Stimulated activated naive CD8-positive, alpha-beta T cell treated with anti-CD3 and anti-CD28 coated beads, Interleukin-15, Interleukin-2, amounts not matched to agents 100 ng/mL and 50 ng/mL, for 24 hours (primary cell): Measurements from ENCODE around the gene GAS7.

Experiments used
- H3K27ac Mint-ChIP-seq: one replicate; pipeline ENCODE4 v1.8.0; 2021; ENCODE audit warnings: mild to moderate bottlenecking, mixed read lengths
- H3K27me3 Mint-ChIP-seq: one replicate; pipeline ENCODE4 v1.8.0; 2021; ENCODE audit warnings: mixed read lengths
- H3K36me3 Mint-ChIP-seq: one replicate; pipeline ENCODE4 v1.8.0; 2021; ENCODE audit warnings: low read depth, mixed read lengths
- H3K4me1 Mint-ChIP-seq: one replicate; pipeline ENCODE4 v1.8.0; 2021; ENCODE audit warnings: low read depth, mixed read lengths
- H3K4me3 Mint-ChIP-seq: one replicate; pipeline ENCODE4 v1.8.0; 2021; ENCODE audit warnings: mild to moderate bottlenecking, mixed read lengths
- H3K9me3 Mint-ChIP-seq: one replicate; pipeline ENCODE4 v1.8.0; 2021; ENCODE audit warnings: mixed read lengths

Gene GAS7

DNA sequence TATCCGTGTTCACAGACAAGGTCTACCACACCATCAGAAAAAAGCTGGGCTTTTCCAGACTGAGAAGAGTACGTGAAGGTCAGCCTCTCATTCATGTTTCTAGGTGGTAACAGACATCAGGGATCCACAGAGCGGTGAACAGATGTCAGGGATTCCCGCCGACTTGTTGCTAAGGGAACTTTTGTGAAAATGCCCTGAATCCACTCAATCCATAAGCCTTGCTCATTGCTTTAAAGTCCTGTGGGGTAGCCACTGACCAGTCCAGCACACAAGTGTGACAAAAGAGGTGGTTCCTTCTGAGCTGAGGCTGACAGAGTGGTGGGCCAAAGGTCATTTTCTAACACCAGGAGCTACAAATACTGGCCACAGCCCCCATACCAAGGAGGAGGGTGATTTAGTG, 5.9 kb downstream of the GAS7 start:
- no peaks in the 10 kb centered on the region for H3K4me1 Mint-ChIP-seq
- peaks cover 21% of the 10 kb centered on the region for H3K36me3 Mint-ChIP-seq
- H3K9me3 Mint-ChIP-seq, result peaks cover 10% of the 10 kb centered on the region
- H3K27ac Mint-ChIP-seq, result no peak overlapping the region
- no peak overlapping the region for H3K4me3 Mint-ChIP-seq
- peaks cover 15% of the 10 kb centered on the region for H3K27me3 Mint-ChIP-seq

DNA sequence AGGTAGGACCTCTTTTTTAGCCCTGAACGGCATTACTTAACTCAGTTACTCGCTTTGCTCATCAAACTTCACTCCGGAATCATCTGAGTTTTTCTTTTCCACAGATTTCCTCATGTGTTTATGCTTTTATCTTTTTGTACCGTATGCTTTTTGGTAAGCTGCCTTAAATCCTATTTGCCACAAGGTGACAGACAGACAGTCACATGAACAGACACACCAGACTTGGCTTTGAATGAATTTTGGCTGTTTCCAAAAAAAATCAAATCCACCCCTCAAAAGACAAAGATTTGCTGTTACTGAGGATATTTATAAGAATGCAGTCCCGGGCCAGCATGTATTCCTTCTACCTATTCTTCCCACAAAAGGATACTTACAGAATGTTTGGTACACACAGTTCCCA, 10.9 kb downstream of the GAS7 start:
- no peak overlapping the region for H3K27ac Mint-ChIP-seq
- no peaks in the 10 kb centered on the region for H3K9me3 Mint-ChIP-seq
- H3K4me1 Mint-ChIP-seq, result no peaks in the 10 kb centered on the region
- no peaks in the 10 kb centered on the region for H3K27me3 Mint-ChIP-seq
- no peak overlapping the region for H3K4me3 Mint-ChIP-seq
- no peaks in the 10 kb centered on the region for H3K36me3 Mint-ChIP-seq

DNA sequence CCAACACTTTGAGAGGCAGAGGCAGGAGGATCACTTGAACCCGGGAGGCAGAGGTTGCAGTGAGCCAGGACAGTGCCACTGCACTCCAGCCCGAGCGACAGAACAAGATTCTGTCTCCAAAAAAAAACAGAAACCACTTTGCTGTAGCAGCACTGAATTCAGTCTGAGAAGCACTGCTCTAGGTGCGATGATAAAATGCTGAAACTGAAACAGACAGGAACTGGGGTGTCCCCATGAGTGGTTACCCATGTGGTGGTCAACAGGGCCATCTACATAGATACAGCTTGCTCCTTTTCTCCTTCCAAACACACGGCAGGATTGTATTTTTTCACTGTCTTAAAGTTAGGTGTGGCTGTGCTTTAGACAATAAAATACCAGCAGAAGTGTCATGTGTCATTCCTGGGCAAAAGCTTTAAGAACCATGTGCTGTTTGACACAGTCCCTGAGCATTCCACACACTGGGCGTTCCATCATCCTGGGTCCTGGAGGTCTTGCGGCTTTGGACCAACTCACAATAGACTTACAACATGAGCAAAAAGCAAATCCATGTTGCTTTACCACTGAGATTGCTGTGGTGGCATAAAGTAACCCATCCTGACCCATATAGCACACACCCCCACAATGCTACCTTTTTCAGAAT, 11.5 kb downstream of the GAS7 start:
- no peaks in the 10 kb centered on the region for H3K36me3 Mint-ChIP-seq
- H3K27ac Mint-ChIP-seq, result no peak overlapping the region
- no peaks in the 10 kb centered on the region for H3K9me3 Mint-ChIP-seq
- no peak overlapping the region for H3K4me3 Mint-ChIP-seq
- H3K4me1 Mint-ChIP-seq, result no peaks in the 10 kb centered on the region
- no peaks in the 10 kb centered on the region for H3K27me3 Mint-ChIP-seq

DNA sequence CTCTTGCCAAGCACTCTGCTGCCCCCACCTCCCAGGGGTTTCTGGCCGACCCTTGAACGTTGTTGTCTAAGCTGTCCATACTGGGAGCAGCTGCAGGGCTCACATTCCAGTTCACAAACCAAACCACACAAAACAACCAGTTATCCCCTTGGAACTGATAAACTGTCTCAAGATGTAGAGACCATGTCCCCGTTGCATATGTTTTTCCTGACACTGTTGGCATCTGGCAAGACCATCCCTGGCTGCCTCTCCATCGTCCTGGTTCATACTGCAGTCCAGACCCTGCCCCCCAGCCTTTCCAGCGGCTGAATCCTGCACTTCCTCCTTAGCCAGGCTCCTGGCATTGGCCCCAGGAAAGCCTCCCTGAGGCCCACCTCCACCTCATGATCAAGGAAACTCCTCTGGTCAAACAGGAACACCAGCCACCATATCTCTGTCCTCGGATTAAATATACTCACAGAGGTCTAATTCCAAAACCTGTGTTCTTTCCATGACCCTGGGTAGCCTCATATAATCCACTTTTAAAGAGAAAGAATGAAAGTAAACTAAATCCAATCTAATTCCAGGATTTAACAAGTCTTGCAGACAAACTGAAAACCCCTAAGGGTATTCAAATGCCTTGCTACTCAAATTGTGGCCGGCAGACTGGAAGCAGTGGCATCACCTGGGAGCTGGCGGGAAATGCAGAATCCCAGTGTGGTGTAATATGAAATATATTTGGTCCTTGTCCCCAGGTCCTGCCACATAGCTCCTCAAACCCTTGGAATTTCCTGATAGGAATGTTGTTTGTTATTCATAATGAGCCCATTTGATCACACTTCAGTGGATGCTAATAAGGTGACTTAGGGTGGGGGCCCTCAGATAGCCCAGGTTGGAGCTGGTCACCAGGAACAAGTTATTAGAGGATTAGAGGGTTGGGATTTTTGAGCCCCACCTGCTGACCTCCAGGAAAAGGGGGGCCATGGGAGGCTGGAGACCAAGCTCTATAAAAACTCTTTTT, 14.2 kb downstream of the GAS7 start:
- no peaks in the 10 kb centered on the region for H3K4me1 Mint-ChIP-seq

DNA sequence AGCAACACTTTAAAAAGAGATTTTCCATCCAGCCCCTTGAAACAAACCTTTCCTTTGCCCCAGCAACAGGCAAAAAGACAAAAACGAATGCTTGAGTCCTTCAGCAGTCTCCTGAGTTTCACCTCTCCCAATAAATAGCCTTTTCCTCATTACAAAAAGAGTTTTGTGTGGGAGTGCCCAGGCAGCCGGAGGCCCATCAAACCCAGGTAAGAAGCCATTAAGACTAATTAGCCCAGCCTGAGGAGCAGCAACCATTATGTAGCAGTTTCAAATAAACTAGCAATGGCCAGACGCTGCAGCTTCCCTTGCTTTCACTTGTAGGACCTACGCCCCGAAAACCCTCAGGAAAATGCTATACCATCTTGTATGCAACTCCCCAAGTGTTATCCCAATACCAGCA, 15.6 kb downstream of the GAS7 start:
- Mint-ChIP-seq H3K4me3 (no peak overlapping the region), H3K36me3 (no peaks in the 10 kb centered on the region), H3K27ac (no peak overlapping the region), H3K27me3 (no peaks in the 10 kb centered on the region), H3K4me1 (no peaks in the 10 kb centered on the region), H3K9me3 (no peaks in the 10 kb centered on the region)

More for the DNA sequence above, 14.2 kb downstream of the GAS7 start:
- no peaks in the 10 kb centered on the region for H3K9me3 Mint-ChIP-seq
- no peaks in the 10 kb centered on the region for H3K27me3 Mint-ChIP-seq
- no peak overlapping the region for H3K27ac Mint-ChIP-seq
- H3K36me3 Mint-ChIP-seq, result no peaks in the 10 kb centered on the region
- H3K4me3 Mint-ChIP-seq, result no peak overlapping the region

DNA sequence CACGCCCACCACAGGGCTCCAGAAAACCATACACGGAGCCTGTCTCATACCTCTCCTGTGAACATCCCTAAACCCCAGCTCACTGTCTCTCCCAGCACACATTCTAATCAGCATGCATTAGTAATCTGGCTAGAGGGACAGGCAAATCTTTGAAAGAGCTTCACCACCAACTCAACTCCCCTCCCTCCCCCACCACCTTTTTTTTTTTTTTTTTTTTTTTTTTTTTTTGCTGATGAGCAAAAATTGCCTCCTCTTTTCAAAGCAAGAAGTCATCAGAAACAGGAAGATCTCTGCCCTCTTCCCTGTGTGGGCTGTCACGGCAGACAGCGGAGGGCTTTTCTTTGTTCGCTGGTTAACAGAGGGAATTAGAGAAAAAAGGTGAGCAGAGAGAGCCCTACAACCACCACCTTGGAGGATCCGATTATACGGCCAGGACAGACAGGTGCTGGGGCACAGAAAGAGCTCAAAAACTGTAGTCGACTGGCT, 19.9 kb downstream of the GAS7 start:
- no peak overlapping the region for H3K4me3 Mint-ChIP-seq
- no peaks in the 10 kb centered on the region for H3K36me3 Mint-ChIP-seq
- no peaks in the 10 kb centered on the region for H3K4me1 Mint-ChIP-seq
- H3K27me3 Mint-ChIP-seq, result no peaks in the 10 kb centered on the region
- no peaks in the 10 kb centered on the region for H3K9me3 Mint-ChIP-seq
- H3K27ac Mint-ChIP-seq, result no peak overlapping the region

DNA sequence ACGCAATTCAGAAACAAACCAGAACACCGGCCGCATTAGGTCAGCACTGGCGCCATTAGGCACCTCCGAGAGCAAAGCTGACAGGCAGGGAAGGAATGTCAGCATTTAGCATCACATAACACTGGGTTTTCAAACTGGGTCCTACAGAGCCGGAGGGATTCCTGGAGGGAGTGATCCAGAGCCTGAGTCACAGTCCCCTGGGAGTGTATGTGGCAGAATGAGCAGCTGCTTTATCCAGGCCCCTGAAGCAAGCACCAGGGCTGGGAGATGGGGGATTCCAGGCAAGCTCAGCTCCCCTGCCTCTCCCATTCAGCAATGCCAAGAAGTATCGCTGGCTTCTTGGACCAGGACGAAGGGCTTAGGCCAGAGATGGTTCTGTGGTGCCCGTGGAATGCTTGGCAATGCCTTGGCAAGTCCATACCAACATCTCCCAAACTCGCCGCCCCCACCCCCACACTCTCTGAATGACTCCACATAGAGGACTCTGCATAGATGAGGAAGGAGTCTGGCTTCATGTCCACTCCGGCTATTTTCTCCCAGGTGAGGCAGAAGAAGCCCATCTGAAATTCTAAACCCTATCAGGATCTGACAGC, 20.4 kb downstream of the GAS7 start:
- Mint-ChIP-seq H3K27ac (no peak overlapping the region), H3K4me1 (peaks cover 2% of the 10 kb centered on the region), H3K9me3 (no peaks in the 10 kb centered on the region), H3K27me3 (no peaks in the 10 kb centered on the region), H3K4me3 (no peak overlapping the region), H3K36me3 (no peaks in the 10 kb centered on the region)

DNA sequence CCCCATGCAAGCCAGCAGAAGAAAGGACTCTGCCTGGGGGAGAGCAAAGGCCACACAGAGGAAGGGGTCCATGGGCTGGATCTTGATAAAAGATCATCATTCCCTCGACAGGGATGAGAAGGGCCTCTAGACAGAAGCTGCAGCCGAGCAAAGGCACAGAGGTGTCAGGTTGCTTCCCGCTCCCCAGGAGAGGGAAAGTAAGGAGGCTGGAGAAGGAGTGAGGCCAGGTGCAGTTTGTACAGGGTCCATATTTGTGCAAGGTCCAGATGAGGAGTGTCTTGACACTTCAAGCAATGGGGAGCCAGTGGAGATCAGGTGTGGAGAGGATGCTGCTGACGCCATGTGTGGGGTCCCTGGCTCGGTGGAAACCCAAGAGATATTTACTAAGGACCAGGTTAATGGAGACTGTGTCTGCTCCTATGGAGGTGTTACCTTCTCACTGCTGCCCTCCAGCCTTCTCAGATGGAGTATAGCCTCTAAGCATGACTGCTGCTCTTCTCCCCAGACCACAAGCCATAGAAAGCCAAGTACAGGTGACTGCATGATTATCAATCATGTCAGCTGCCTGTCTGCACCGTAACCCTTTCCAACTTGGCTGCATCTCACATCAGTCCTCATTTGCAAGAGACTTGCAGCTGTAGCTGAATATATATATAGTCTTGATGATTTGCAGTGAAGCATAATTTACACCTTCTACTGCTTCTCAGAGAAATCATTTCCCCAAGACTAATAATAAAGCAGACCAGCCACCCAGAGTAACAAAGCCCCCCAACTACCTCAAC, 21.1 kb downstream of the GAS7 start:
- Mint-ChIP-seq H3K4me1 (peaks cover 8% of the 10 kb centered on the region), H3K27ac (no peak overlapping the region)

DNA sequence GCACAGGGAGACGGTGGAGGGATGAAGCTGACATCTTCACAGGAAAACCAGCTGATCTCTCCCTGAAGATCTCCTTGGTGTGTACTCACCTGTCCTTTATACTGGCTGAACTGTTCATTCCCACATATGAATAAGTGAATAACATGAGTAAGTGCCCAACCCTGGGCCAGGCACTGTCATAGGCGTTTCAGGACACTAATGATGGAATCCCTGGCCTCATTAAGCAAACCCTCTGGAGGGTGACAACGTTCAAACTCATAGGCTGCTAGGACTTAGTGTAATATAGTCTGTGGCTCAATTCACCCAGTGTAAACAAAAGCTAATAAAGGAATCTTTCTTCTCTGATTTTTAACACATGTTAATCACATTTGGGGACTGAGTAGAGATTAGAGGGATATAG, 24.5 kb downstream of the GAS7 start:
- Mint-ChIP-seq H3K9me3 (peaks cover 3% of the 10 kb centered on the region), H3K27me3 (peaks cover 19% of the 10 kb centered on the region), H3K36me3 (no peaks in the 10 kb centered on the region), H3K27ac (no peak overlapping the region), H3K4me3 (no peak overlapping the region), H3K4me1 (peaks cover 27% of the 10 kb centered on the region)

More for the DNA sequence above, 21.1 kb downstream of the GAS7 start:
- peaks cover 2% of the 10 kb centered on the region for H3K27me3 Mint-ChIP-seq
- no peaks in the 10 kb centered on the region for H3K36me3 Mint-ChIP-seq
- no peak overlapping the region for H3K4me3 Mint-ChIP-seq
- peaks cover 1% of the 10 kb centered on the region for H3K9me3 Mint-ChIP-seq

DNA sequence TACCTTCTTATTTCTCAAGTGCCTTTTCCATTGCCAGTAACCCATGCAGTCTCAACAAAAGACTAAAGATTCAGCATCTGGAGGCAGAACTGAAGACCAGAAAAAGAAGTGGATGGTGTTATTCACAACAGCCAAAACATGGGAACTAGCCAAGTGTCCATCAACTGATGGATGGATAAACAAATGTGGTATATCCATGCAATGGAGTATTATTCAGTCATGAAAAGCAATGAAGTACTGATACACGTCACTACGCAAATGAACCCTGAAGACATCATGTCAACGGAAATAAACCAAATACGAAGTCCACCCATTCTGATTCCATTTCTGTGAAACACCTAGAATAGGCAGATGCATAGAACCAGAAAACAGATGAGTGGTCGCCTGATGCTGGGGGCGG, 25.6 kb downstream of the GAS7 start:
- Mint-ChIP-seq H3K9me3 (peaks cover 3% of the 10 kb centered on the region), H3K36me3 (no peaks in the 10 kb centered on the region), H3K27me3 (peaks cover 19% of the 10 kb centered on the region), H3K27ac (no peak overlapping the region), H3K4me3 (peak overlapping the region; percentile 49), H3K4me1 (peaks cover 27% of the 10 kb centered on the region)

DNA sequence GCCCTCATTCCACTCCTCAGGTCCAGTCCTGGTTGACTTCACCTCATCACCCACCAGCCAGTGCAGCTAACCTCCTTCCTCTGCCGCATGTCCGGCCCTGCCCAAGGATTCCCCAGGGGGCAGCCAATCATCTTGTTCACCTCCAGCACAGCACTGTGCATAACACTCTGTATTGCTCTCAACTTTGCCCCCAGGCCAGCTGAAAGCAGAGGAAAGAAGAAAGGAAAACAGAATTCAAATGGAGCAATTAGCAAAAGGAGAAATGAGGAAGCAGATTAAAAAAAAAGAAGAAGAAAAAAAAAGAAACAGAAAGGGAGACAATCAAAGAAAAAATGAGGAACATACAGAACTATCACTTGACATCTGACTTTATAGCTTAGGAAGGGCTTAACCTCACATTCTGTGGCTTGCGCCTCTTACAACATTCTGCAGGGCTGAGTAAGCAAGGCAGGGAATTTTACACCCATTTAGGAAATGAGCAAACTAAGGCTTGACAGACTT, 26.1 kb downstream of the GAS7 start:
- Mint-ChIP-seq H3K27me3 (peaks cover 19% of the 10 kb centered on the region), H3K36me3 (no peaks in the 10 kb centered on the region), H3K9me3 (peaks cover 3% of the 10 kb centered on the region), H3K27ac (peak overlapping the region; percentile 63), H3K4me1 (peaks cover 27% of the 10 kb centered on the region), H3K4me3 (peak overlapping the region; percentile 49)

DNA sequence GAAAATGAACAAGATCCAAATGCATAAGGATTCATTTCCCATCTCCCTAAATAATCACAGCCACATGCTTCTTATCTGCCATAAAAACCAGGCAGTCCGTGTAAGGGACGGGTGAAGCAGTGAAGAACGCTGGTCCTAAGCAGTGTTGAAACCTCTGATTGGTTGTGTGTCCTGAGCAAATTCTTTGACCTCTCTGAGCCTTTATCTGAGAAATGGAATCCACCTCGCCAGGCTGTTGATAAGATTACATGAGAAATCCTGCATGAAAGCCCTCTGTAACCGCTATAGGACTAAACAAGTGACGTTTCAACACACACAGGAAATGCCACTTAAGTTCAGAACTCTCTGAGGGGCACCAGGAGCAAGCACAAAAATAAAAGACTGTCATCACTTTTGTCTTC, 26.8 kb downstream of the GAS7 start:
- peak overlapping the region; percentile 63 for H3K27ac Mint-ChIP-seq
- H3K27me3 Mint-ChIP-seq, result peaks cover 19% of the 10 kb centered on the region
- H3K4me1 Mint-ChIP-seq, result peaks cover 27% of the 10 kb centered on the region
- H3K4me3 Mint-ChIP-seq, result peak overlapping the region; percentile 49
- peaks cover 3% of the 10 kb centered on the region for H3K9me3 Mint-ChIP-seq
- no peaks in the 10 kb centered on the region for H3K36me3 Mint-ChIP-seq

DNA sequence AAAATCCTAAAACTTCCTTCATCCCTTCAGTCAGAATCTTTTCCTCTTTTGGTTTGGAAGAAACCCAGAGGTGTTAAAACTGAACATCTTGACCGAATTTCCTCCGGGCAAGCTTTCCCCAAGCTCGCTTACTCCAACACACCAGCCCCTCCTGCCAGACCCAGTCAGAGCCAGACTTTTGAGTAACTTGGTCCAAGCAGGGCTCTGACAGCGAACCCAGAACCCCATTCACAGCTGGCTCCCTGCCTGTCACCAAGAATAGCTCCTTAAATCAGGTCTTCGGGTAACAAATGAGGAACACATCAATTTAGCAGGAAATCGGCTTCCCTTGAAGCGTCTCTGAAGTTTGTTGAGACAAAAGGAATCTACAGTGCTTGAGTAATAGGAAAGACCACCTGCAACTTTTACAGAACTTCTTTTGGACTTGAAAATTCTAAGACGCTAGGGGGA, 27.3 kb downstream of the GAS7 start:
- Mint-ChIP-seq H3K4me1 (peaks cover 27% of the 10 kb centered on the region), H3K27ac (no peak overlapping the region), H3K4me3 (no peak overlapping the region)

DNA sequence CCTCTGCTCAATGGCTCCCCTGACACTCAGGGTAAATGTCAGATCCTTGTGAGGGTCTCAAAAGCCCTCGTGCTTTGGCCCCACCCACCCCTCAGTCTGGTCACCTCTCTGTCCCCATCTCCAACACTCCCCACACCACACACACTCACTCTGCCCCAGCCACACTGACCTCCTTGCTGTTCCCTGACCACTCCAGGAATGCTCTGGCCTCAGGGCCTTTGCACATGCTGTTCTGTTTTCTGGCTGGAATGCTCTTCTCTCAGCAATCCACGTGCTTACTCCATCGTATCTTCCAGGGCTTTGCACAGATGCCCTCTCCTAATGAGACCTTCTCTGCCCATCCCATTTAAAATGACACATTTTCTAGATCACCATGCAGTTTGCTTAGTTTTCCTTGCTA, 28.2 kb downstream of the GAS7 start:
- Mint-ChIP-seq H3K9me3 (peaks cover 3% of the 10 kb centered on the region), H3K4me1 (peaks cover 27% of the 10 kb centered on the region), H3K36me3 (no peaks in the 10 kb centered on the region), H3K27me3 (peaks cover 19% of the 10 kb centered on the region), H3K4me3 (no peak overlapping the region), H3K27ac (no peak overlapping the region)

More for the DNA sequence above, 27.3 kb downstream of the GAS7 start:
- no peaks in the 10 kb centered on the region for H3K36me3 Mint-ChIP-seq
- peaks cover 3% of the 10 kb centered on the region for H3K9me3 Mint-ChIP-seq
- peaks cover 19% of the 10 kb centered on the region for H3K27me3 Mint-ChIP-seq
